Hepatocyte (in vitro differentiated cells): Measurements from ENCODE around the gene INPP5D. TPM values are rescaled to one million over a fixed set of nuclear protein-coding genes. Genes with fewer than 3 reads are reported as not detected.

Experiments
- DNase-seq: peaks from one replicate; pipeline ENCODE4 v3.0.0-alpha.2; 2016; ENCODE audit warnings: low spot score
- H2AFZ ChIP-seq: fragments of 200-600 bp; sonication (generic); 2 replicates; pipeline ENCODE4 v1.6.0; 2016; ENCODE audit warnings: antibody characterized with exemption, mild to moderate bottlenecking
- H3K27ac ChIP-seq: fragments of 200-600 bp; sonication (generic); 2 replicates; pipeline ENCODE4 v1.5.1; 2016; ENCODE audit warnings: mild to moderate bottlenecking
- H3K27me3 ChIP-seq: fragments of 200-600 bp; sonication (generic); 2 replicates; pipeline ENCODE4 v1.6.1; 2016
- H3K36me3 ChIP-seq: fragments of 200-600 bp; sonication (generic); replicated peaks from 2 replicates; pipeline ENCODE4 v1.5.1; 2016; ENCODE audit warnings: low read depth; ENCODE audit not compliant: insufficient read depth
- H3K4me1 ChIP-seq: fragments of 200-600 bp; sonication (generic); 2 replicates; pipeline ENCODE4 v1.5.1; 2016; ENCODE audit warnings: mild to moderate bottlenecking, moderate library complexity; ENCODE audit not compliant: insufficient read depth
- H3K4me2 ChIP-seq: fragments of 200-600 bp; sonication (generic); 2 replicates; pipeline ENCODE4 v1.6.0; 2016
- H3K4me3 ChIP-seq: fragments of 200-600 bp; sonication (generic); 2 replicates; pipeline ENCODE4 v1.5.1; 2016; ENCODE audit warnings: mild to moderate bottlenecking
- H3K79me2 ChIP-seq: fragments of 200-600 bp; sonication (generic); 2 replicates; pipeline ENCODE4 v1.6.0; 2017; ENCODE audit warnings: mild to moderate bottlenecking
- H3K9me2 ChIP-seq: fragments of 200-600 bp; sonication (generic); replicated peaks from 2 replicates; pipeline ENCODE4 v1.6.0; 2017; ENCODE audit warnings: mild to moderate bottlenecking; ENCODE audit not compliant: insufficient read depth
- H3K9me3 ChIP-seq: fragments of 200-600 bp; sonication (generic); 2 replicates; pipeline ENCODE4 v1.5.1; 2016; ENCODE audit warnings: low read depth, mild to moderate bottlenecking
- H4K20me1 ChIP-seq: fragments of 200-600 bp; sonication (generic); 2 replicates; pipeline ENCODE4 v1.6.0; 2016; ENCODE audit warnings: mild to moderate bottlenecking; ENCODE audit not compliant: insufficient read depth, poor library complexity, severe bottlenecking
- EZH2 ChIP-seq: fragments of 200-600 bp; sonication (generic); IDR thresholded peaks from 2 replicates; pipeline ENCODE4 v1.6.1; 2016; ENCODE audit warnings: antibody characterized with exemption, mild to moderate bottlenecking, borderline replicate concordance
- EZH2phosphoT487 ChIP-seq: fragments of 200-600 bp; sonication (generic); IDR thresholded peaks from one replicate; pipeline ENCODE4 v1.6.1; 2018; ENCODE audit warnings: antibody characterized with exemption, mild to moderate bottlenecking, low read depth, moderate library complexity; ENCODE audit not compliant: unreplicated experiment, severe bottlenecking
- WGBS: methylation state at CpG from one replicate; pipeline ENCODE4 v1.1.6; 2016; ENCODE audit warnings: low lambda C conversion rate; ENCODE audit errors: missing lambda C conversion rate; 5-methylcytosine and 5-hydroxymethylcytosine counted together
- polyA plus RNA-seq: library from polyadenylated mRNA; unstranded; fragments of >200 nt; fragmentation: Nextera tagmentation; extraction: Ambion mirVana; gene quantifications from 2 replicates; pipeline ENCODE4 v1.2.1, GENCODE V29; 2016
- total RNA-seq: library from RNA; depleted of rRNA; stranded (reverse); fragments of >200 nt; gene quantifications from 2 replicates; pipeline ENCODE4 v1.2.3, GENCODE V29; 2014
- TF ChIP-seq, protein P1 (sequence below): fragments of 200-600 bp; sonication (generic); IDR thresholded peaks from 2 replicates; pipeline ENCODE4 v1.5.1; 2016; ENCODE audit warnings: antibody characterized with exemption, mild to moderate bottlenecking; ENCODE audit not compliant: poor library complexity

The INPP5D gene
- total and polyA plus RNA-seq, 2 experiments from 2014 or later = 3.3 to 5.2 TPM

DNA sequence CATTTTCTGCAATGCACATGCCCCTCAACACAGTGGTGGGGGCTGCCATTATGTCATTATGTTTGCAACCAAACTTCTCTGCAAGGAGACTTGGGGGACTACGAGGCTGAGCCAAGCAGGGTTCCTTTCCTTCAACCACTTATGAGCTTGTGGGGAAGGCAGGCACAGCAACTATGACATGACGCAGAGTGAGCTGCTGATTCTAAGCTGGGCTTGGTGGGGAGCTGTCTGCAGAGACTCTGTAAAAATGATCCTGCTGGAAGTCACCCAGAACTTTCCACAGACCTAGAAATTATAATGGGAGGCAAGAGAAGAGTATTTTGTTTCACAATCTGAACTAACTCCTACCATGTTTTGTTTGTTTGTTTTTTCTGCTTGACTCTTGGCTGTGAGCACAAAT is 55.6 kb downstream of the INPP5D start:
- no peaks in the 10 kb centered on the region for H3K9me2 ChIP-seq
- no peaks in the 10 kb centered on the region for H3K4me1 ChIP-seq
- H3K4me3 ChIP-seq = no peak overlapping the region
- WGBS = 71% methylated on average over 2 of the region's 2 CpGs
- H3K79me2 ChIP-seq = no peaks in the 10 kb centered on the region
- H3K27ac ChIP-seq = no peak overlapping the region
- no peaks in the 10 kb centered on the region for H3K36me3 ChIP-seq
- no peaks in the 10 kb centered on the region for H3K9me3 ChIP-seq
- H3K27me3 ChIP-seq = no peaks in the 10 kb centered on the region
- no peak for DNase-seq
- TF ChIP-seq EZH2phosphoT487 (no peak), EZH2 (no peak)
- no peaks in the 10 kb centered on the region for H4K20me1 ChIP-seq
- no peak overlapping the region for H2AFZ ChIP-seq
- H3K4me2 ChIP-seq = no peak overlapping the region

DNA sequence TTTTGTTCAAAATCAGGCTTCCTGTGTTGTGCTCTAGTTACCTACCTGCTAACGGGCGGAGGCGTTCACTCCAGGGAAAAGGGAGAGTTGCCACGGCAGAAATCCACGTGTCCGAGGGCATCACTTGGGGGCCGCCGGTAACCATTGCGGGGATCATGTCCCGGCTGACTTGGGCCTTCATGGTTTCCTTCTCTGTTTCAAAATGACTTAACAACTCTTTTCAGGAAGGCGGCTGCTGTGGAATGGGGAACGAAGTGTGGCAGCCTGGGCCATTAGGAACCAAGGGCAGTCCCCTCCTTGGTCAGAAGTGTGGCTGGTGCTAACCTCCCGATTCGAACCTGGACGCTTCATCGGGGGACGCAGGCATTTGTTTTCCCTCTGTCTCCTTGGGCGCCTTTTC is 56.8 kb downstream of the INPP5D start:
- Histone ChIP-seq H3K27me3 (no peaks in the 10 kb centered on the region), H3K36me3 (no peaks in the 10 kb centered on the region), H3K79me2 (no peaks in the 10 kb centered on the region), H3K9me3 (no peaks in the 10 kb centered on the region), H2AFZ (no peak overlapping the region), H3K9me2 (no peaks in the 10 kb centered on the region), H3K4me3 (no peak overlapping the region), H3K4me1 (no peaks in the 10 kb centered on the region), H3K4me2 (no peak overlapping the region), H4K20me1 (no peaks in the 10 kb centered on the region), H3K27ac (no peak overlapping the region)
- TF ChIP-seq, protein P1, sequence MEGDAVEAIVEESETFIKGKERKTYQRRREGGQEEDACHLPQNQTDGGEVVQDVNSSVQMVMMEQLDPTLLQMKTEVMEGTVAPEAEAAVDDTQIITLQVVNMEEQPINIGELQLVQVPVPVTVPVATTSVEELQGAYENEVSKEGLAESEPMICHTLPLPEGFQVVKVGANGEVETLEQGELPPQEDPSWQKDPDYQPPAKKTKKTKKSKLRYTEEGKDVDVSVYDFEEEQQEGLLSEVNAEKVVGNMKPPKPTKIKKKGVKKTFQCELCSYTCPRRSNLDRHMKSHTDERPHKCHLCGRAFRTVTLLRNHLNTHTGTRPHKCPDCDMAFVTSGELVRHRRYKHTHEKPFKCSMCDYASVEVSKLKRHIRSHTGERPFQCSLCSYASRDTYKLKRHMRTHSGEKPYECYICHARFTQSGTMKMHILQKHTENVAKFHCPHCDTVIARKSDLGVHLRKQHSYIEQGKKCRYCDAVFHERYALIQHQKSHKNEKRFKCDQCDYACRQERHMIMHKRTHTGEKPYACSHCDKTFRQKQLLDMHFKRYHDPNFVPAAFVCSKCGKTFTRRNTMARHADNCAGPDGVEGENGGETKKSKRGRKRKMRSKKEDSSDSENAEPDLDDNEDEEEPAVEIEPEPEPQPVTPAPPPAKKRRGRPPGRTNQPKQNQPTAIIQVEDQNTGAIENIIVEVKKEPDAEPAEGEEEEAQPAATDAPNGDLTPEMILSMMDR = no peak
- TF ChIP-seq EZH2 (no peak), EZH2phosphoT487 (no peak)
- no peak for DNase-seq
- WGBS = 89% methylated on average over 18 of the region's 18 CpGs

DNA sequence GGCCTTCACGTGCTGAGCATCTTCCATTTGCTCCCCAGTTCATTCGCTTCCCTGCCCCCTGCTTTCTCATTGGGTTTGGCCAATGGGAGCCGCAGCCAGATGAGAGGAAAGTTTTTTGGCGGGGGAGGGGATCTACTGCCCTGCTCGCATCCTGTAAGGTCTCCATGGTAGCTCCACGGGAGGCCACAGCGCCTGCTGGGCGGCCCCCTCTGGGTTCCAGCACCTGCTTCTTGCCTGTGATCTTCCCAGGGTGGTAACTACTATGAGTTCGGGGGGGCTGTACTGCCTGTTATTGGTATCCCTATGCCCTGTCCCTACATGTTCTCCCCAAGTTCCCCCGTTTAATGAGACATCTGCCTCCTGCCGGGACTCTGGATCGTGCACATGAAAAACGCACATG is 57.2 kb downstream of the INPP5D start:
- H3K27ac ChIP-seq = no peak overlapping the region
- TF ChIP-seq EZH2phosphoT487 (no peak), EZH2 (no peak)
- TF ChIP-seq, protein P1 = no peak
- WGBS = 81% methylated on average over 13 of the region's 13 CpGs
- no peaks in the 10 kb centered on the region for H3K9me3 ChIP-seq
- H3K9me2 ChIP-seq = no peaks in the 10 kb centered on the region
- H3K27me3 ChIP-seq = no peaks in the 10 kb centered on the region
- H3K4me1 ChIP-seq = no peaks in the 10 kb centered on the region
- H4K20me1 ChIP-seq = no peaks in the 10 kb centered on the region
- no peak overlapping the region for H3K4me2 ChIP-seq
- no peaks in the 10 kb centered on the region for H3K79me2 ChIP-seq
- DNase-seq = no peak
- no peak overlapping the region for H2AFZ ChIP-seq
- H3K4me3 ChIP-seq = no peak overlapping the region
- H3K36me3 ChIP-seq = no peaks in the 10 kb centered on the region

DNA sequence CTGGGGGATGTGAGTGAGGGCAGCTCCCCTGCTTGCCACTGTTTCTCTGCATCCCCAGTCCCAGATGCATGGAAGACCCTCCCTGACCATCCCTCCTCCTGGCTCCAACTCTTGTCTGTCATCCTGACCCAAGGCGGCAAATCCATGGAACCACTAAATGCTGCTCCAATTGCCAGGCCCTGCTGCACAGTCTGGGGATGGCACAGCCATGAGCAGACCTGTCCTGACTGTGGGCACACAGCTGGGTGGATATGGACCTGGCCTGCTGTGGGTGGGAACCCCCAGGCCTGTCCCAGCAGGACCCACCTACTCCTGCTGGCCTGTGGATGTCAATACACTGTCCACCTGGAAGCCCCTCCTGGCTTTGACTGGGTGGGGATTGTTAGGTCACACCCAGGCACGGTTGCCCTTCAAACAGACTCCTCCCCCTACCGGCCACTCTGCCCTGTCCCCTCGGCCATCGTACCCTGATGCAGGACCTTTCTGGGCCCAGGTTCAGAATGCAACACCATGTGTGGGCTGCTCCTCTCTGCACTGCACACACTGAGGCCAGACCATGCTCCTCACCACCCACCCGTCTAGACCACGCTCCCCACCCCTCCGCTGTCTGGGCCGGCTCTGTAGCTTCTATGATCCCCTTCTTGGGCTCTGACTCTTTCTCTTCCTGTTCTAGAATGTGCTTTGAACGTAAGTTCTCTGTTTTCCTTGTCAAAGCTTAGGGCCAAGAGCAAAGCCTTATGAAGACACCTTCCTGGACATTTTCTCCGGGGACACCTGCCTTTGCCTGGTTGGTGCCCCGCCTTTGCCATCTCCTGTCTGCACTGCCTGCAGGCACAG is 57.9 kb downstream of the INPP5D start:
- H3K27ac ChIP-seq = no peak overlapping the region
- TF ChIP-seq, protein P1 = no peak
- TF ChIP-seq EZH2 (no peak), EZH2phosphoT487 (no peak)

More for the DNA sequence above, 57.9 kb downstream of the INPP5D start:
- 92% methylated on average over 12 of the region's 12 CpGs for WGBS
- Histone ChIP-seq H3K27me3 (no peaks in the 10 kb centered on the region), H3K4me3 (no peak overlapping the region), H3K9me2 (no peaks in the 10 kb centered on the region), H3K4me2 (no peak overlapping the region), H3K79me2 (no peaks in the 10 kb centered on the region), H3K36me3 (no peaks in the 10 kb centered on the region), H4K20me1 (no peaks in the 10 kb centered on the region), H3K4me1 (no peaks in the 10 kb centered on the region), H2AFZ (no peak overlapping the region), H3K9me3 (no peaks in the 10 kb centered on the region)
- DNase-seq = no peak
